Mesendoderm (in vitro differentiated cells): ENCODE data around the gene RPS19.

Experiments
- DNase-seq: peaks from one replicate; pipeline ENCODE4 v3.0.0; 2013
- H2AK5ac ChIP-seq: 2 replicates; pipeline ENCODE4 v1.6.1; 2013; ENCODE audit warnings: low read length, inconsistent platforms
- H2BK120ac ChIP-seq: 2 replicates; pipeline ENCODE4 v1.6.1; 2013; ENCODE audit warnings: low read depth, mild to moderate bottlenecking, low read length, moderate library complexity, mixed read lengths
- H2BK15ac ChIP-seq: replicated peaks from 2 replicates; pipeline ENCODE4 v1.6.1; 2013; ENCODE audit warnings: low read depth, mild to moderate bottlenecking, moderate library complexity
- H2BK5ac ChIP-seq: 2 replicates; pipeline ENCODE4 v1.6.1; 2013; ENCODE audit warnings: low read length, inconsistent platforms
- H3K18ac ChIP-seq: 2 replicates; pipeline ENCODE4 v1.6.1; 2013; ENCODE audit warnings: mild to moderate bottlenecking, low read length, mixed read lengths
- H3K23ac ChIP-seq: one replicate; pipeline ENCODE4 v1.6.1; 2013; ENCODE audit warnings: low read length
- H3K27ac ChIP-seq: 2 replicates; pipeline ENCODE4 v1.5.1; 2013; ENCODE audit warnings: low read depth, mild to moderate bottlenecking, inconsistent platforms, low read length, moderate library complexity
- H3K27me3 ChIP-seq: 2 replicates; pipeline ENCODE4 v1.6.1; 2013; ENCODE audit warnings: low read length, control low read depth, mild to moderate bottlenecking, inconsistent platforms; ENCODE audit not compliant: insufficient read depth, poor library complexity
- H3K36me3 ChIP-seq: 2 replicates; pipeline ENCODE4 v1.6.1; 2013; ENCODE audit warnings: low read length, inconsistent platforms; ENCODE audit not compliant: control insufficient read depth, insufficient read depth
- H3K4ac ChIP-seq: one replicate; pipeline ENCODE4 v1.6.1; 2013; ENCODE audit warnings: low read depth, mild to moderate bottlenecking, low read length, moderate library complexity
- H3K4me1 ChIP-seq: 2 replicates; pipeline ENCODE4 v1.6.1; 2013; ENCODE audit warnings: low read depth, low read length, inconsistent platforms; ENCODE audit not compliant: control insufficient read depth
- H3K4me2 ChIP-seq: 2 replicates; pipeline ENCODE4 v1.6.1; 2013; ENCODE audit warnings: low read length
- H3K4me3 ChIP-seq: 2 replicates; pipeline ENCODE4 v1.5.1; 2013; ENCODE audit warnings: mild to moderate bottlenecking, low read length
- H3K56ac ChIP-seq: one replicate; pipeline ENCODE4 v1.6.1; 2013; ENCODE audit warnings: low read length
- H3K79me1 ChIP-seq: 2 replicates; pipeline ENCODE4 v1.6.1; 2013; ENCODE audit warnings: low read length, inconsistent platforms
- H3K79me2 ChIP-seq: 2 replicates; pipeline ENCODE4 v1.6.1; 2013; ENCODE audit warnings: mild to moderate bottlenecking, low read length; ENCODE audit not compliant: control insufficient read depth, insufficient read depth
- H3K9ac ChIP-seq: 2 replicates; pipeline ENCODE4 v1.6.1; 2013; ENCODE audit warnings: low read length, inconsistent platforms
- H4K5ac ChIP-seq: one replicate; pipeline ENCODE4 v1.6.1; 2013; ENCODE audit warnings: low read length
- H4K8ac ChIP-seq: one replicate; pipeline ENCODE4 v1.6.1; 2013; ENCODE audit warnings: low read depth, mild to moderate bottlenecking, control low read depth, low read length, moderate library complexity
- WGBS: extraction: QIAGEN DNeasy Blood & Tissue Kit; methylation state at CpG from one replicate; pipeline ENCODE4 v1.1.7; 2013; ENCODE audit warnings: low lambda C conversion rate, missing lambda C conversion rate; ENCODE audit not compliant: insufficient coverage; ENCODE audit errors: extremely low coverage; 5-methylcytosine and 5-hydroxymethylcytosine counted together

The RPS19 gene

DNA sequence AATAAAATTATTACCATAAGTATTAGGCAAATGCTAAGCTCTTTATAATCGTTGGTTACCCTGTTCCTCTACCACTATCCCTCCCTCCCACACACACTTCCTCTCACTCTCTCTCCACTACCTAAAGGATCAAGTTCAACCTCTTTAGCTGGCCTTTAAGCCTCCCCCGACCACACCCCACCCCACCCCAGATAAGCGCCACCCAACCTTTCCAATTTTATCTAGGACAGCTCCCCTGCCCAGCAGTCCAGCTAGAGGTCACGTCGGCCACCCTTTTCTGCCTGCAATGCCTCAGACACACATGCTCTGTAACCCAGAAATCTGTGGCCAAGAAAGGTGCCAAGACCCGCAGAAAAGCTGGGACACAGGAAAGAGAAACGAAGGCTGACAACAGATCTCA is 16.7 kb upstream of the RPS19 start:
- H3K23ac ChIP-seq = no peak overlapping the region
- no CpG with 5 or more reads among the region's 7 CpGs for WGBS
- no peaks in the 10 kb centered on the region for H3K79me2 ChIP-seq
- H3K4me2 ChIP-seq = no peak overlapping the region
- H2BK120ac ChIP-seq = no peak overlapping the region
- no peaks in the 10 kb centered on the region for H3K79me1 ChIP-seq
- no peaks in the 10 kb centered on the region for H3K27me3 ChIP-seq
- H2BK5ac ChIP-seq = no peak overlapping the region
- H2BK15ac ChIP-seq = no peak overlapping the region
- H3K9ac ChIP-seq = no peak overlapping the region
- no peaks in the 10 kb centered on the region for H3K4me1 ChIP-seq
- H3K27ac ChIP-seq = no peak overlapping the region
- H4K8ac ChIP-seq = no peak overlapping the region
- DNase-seq = no peak
- H3K4ac ChIP-seq = no peak overlapping the region
- no peaks in the 10 kb centered on the region for H3K36me3 ChIP-seq
- H3K4me3 ChIP-seq = no peak overlapping the region
- no peak overlapping the region for H2AK5ac ChIP-seq
- H4K5ac ChIP-seq = no peak overlapping the region
- no peak overlapping the region for H3K18ac ChIP-seq
- no peak overlapping the region for H3K56ac ChIP-seq

DNA sequence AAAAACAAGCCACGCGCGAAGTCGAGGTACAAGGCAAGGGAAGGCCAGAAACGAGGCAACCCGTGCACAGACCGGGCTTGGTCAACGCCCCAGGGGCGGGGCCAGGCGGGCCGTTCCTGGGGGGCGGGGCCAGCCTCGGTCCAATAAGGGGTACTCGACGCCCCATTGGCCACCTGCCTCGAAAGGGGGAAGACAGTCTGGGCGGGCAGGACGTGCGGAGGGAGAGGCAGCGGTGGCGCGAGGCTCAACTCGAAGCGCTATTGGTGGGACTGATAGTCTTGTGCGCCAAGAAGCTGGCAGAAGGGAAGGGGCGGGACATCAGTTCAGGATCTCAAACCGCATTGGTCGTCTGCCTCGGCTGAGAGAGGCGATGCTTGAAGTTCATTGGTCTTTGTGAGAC is 15.5 kb upstream of the RPS19 start, which contains the start of gene LYPD4:
Gene LYPD4 (minus strand): TSS at position 83 of the 400 bp plus-strand sequence. CDS start 5,398 bp downstream, outside the sequence.
- DNase-seq = no peak
- H3K56ac ChIP-seq = no peak within 1 kb of the TSS
- no peaks in the 10 kb centered on the region for H3K4me1 ChIP-seq
- no peak within 1 kb of the TSS for H2BK120ac ChIP-seq
- H3K4ac ChIP-seq = no peak within 1 kb of the TSS
- no peak within 1 kb of the TSS for H3K18ac ChIP-seq
- H3K79me1 ChIP-seq = no peaks in the 10 kb centered on the region
- H4K5ac ChIP-seq = no peak within 1 kb of the TSS
- H2AK5ac ChIP-seq = no peak within 1 kb of the TSS
- H3K9ac ChIP-seq = no peak within 1 kb of the TSS
- H3K4me3 ChIP-seq = no peak within 1 kb of the TSS
- no peak within 1 kb of the TSS for H3K27ac ChIP-seq
- H3K4me2 ChIP-seq = no peak within 1 kb of the TSS
- H3K27me3 ChIP-seq = no peaks in the 10 kb centered on the region
- no CpG with 5 or more reads among the region's 30 CpGs for WGBS
- H4K8ac ChIP-seq = no peak within 1 kb of the TSS
- H2BK5ac ChIP-seq = no peak within 1 kb of the TSS
- no peaks in the 10 kb centered on the region for H3K36me3 ChIP-seq
- no peak within 1 kb of the TSS for H3K23ac ChIP-seq
- H2BK15ac ChIP-seq = no peak within 1 kb of the TSS
- H3K79me2 ChIP-seq = no peaks in the 10 kb centered on the region

DNA sequence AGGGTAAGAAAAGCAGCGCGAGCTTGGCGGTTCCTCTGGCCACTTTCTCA is 15.2 kb upstream of the RPS19 start, which contains the start of gene DMRTC2:
Gene DMRTC2 (plus strand): TSS at position 42 of the 50 bp plus-strand sequence. CDS start 2,387 bp downstream, outside the sequence.
- H3K18ac ChIP-seq = no peak within 1 kb of the TSS
- no peaks in the 10 kb centered on the region for H3K36me3 ChIP-seq
- H2AK5ac ChIP-seq = no peak within 1 kb of the TSS
- H3K27me3 ChIP-seq = no peaks in the 10 kb centered on the region
- H3K23ac ChIP-seq = no peak within 1 kb of the TSS
- no peak within 1 kb of the TSS for H3K56ac ChIP-seq
- H3K4ac ChIP-seq = no peak within 1 kb of the TSS
- WGBS = no CpG with 5 or more reads among the region's 3 CpGs
- no peak for DNase-seq
- H2BK120ac ChIP-seq = no peak within 1 kb of the TSS
- H3K4me3 ChIP-seq = no peak within 1 kb of the TSS
- H3K79me1 ChIP-seq = no peaks in the 10 kb centered on the region
- H3K4me1 ChIP-seq = no peaks in the 10 kb centered on the region
- H4K8ac ChIP-seq = no peak within 1 kb of the TSS
- H3K27ac ChIP-seq = no peak within 1 kb of the TSS
- H4K5ac ChIP-seq = no peak within 1 kb of the TSS
- H3K9ac ChIP-seq = no peak within 1 kb of the TSS
- H3K4me2 ChIP-seq = no peak within 1 kb of the TSS
- no peaks in the 10 kb centered on the region for H3K79me2 ChIP-seq
- H2BK15ac ChIP-seq = no peak within 1 kb of the TSS
- H2BK5ac ChIP-seq = no peak within 1 kb of the TSS

DNA sequence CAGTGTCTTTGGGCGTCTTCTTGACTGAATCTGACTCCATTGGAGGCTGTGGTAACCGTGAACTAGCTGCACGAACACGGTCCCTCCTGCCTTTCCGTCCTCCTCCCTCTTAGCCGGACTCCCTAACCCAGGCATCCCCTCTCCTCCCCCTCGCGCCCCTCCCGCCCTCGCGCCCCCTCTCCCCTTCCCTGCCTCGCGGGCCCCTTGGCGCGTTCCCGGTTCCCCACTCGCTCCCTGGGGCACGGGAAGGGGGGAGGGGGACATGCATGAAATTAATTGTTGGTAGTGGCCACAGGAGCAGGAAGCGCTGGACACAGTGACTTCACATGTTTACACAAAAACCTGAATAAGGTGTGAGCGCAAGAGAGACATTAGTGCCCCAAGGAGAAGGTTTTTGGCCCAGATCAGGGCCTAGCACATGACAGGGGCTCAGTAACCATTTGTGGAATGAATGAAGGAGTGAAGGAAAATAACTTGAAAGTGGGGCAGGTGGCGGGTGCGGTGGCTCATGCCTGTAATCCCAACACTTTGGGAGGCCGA is 14.9 kb upstream of the RPS19 start:
- H3K56ac ChIP-seq = no peak overlapping the region
- H3K79me1 ChIP-seq = no peaks in the 10 kb centered on the region
- no peak overlapping the region for H4K5ac ChIP-seq
- no peak overlapping the region for H3K9ac ChIP-seq
- no peak overlapping the region for H3K4me3 ChIP-seq
- no peak overlapping the region for H3K23ac ChIP-seq
- no peak overlapping the region for H2BK120ac ChIP-seq
- H3K18ac ChIP-seq = no peak overlapping the region
- no peak overlapping the region for H4K8ac ChIP-seq
- H3K4me2 ChIP-seq = no peak overlapping the region
- H3K4me1 ChIP-seq = no peaks in the 10 kb centered on the region
- no peak overlapping the region for H2BK5ac ChIP-seq
- H3K4ac ChIP-seq = no peak overlapping the region
- H2AK5ac ChIP-seq = no peak overlapping the region
- WGBS = no CpG with 5 or more reads among the region's 23 CpGs
- no peak for DNase-seq
- H3K79me2 ChIP-seq = no peaks in the 10 kb centered on the region
- no peaks in the 10 kb centered on the region for H3K36me3 ChIP-seq
- no peak overlapping the region for H2BK15ac ChIP-seq
- H3K27ac ChIP-seq = no peak overlapping the region
- H3K27me3 ChIP-seq = no peaks in the 10 kb centered on the region

DNA sequence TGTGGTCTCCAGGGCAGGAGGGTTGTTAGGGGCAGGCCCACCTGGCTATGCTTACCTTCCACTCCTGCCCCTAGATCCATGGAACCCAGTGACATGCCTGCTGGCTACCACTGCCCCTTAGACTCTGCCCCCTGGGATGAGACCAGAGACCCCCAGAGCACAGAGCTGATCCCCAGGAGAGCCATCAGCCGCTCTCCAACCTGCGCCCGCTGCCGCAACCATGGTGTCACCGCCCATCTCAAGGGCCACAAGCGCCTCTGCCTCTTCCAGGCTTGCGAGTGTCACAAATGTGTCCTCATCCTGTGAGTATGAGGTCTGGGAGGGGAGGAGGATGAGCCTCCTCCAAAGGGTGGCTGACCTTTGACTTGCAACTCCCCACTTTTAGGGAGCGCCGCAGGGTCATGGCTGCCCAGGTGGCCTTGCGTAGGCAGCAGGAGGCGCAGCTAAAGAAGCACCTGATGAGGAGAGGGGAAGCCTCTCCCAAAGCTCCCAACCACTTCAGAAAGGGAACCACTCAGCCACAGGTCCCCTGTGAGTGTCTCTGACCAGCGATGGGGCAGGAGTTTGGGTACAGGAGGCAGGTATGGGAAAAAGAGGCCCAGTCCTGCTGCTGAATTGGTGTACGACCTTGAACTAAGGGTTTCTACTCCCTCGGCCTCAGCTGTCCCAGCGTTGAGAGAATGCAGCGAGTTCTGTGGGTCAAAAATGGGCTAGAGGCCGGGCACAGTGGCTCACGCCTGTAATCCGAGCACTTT is 12.5 kb upstream of the RPS19 start:
- H2BK120ac ChIP-seq = no peak overlapping the region
- no peak overlapping the region for H2AK5ac ChIP-seq
- no peak overlapping the region for H3K4me2 ChIP-seq
- H3K4me3 ChIP-seq = no peak overlapping the region
- H3K79me2 ChIP-seq = no peaks in the 10 kb centered on the region
- H2BK15ac ChIP-seq = no peak overlapping the region
- H4K5ac ChIP-seq = no peak overlapping the region
- H3K4me1 ChIP-seq = peaks cover 4% of the 10 kb centered on the region
- H3K27me3 ChIP-seq = no peaks in the 10 kb centered on the region
- H4K8ac ChIP-seq = no peak overlapping the region
- no CpG with 5 or more reads among the region's 19 CpGs for WGBS
- H3K18ac ChIP-seq = no peak overlapping the region
- H3K23ac ChIP-seq = no peak overlapping the region
- H3K79me1 ChIP-seq = no peaks in the 10 kb centered on the region
- H3K4ac ChIP-seq = no peak overlapping the region
- H2BK5ac ChIP-seq = no peak overlapping the region
- H3K36me3 ChIP-seq = no peaks in the 10 kb centered on the region
- H3K27ac ChIP-seq = no peak overlapping the region
- DNase-seq = no peak
- no peak overlapping the region for H3K9ac ChIP-seq
- no peak overlapping the region for H3K56ac ChIP-seq

DNA sequence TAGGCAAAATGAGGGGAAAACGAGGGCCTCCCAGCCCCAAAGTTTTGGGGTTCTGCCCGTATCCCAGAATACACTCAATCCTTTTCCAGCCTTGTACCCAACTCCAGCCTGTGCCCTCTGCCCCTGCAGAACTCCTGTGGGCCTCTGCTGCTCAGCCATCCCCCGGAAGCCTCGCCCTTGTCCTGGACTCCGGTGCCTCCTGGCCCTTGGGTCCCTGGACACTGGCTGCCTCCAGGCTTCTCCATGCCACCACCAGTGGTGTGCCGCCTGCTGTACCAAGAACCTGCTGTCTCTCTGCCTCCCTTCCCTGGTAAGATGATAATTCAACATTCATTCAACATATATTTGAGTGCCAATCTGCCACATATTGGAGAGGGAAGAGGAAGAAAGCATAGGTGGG is 11.4 kb upstream of the RPS19 start:
- Histone ChIP-seq H2BK15ac (no peak overlapping the region), H4K8ac (no peak overlapping the region), H3K4me1 (peaks cover 4% of the 10 kb centered on the region), H3K4me2 (no peak overlapping the region), H3K4me3 (no peak overlapping the region), H3K79me1 (no peaks in the 10 kb centered on the region), H4K5ac (no peak overlapping the region), H3K23ac (no peak overlapping the region), H3K56ac (no peak overlapping the region), H2AK5ac (no peak overlapping the region), H2BK5ac (no peak overlapping the region), H3K36me3 (no peaks in the 10 kb centered on the region), H3K27me3 (no peaks in the 10 kb centered on the region), H3K18ac (no peak overlapping the region), H2BK120ac (no peak overlapping the region), H3K27ac (no peak overlapping the region), H3K4ac (no peak overlapping the region), H3K79me2 (no peaks in the 10 kb centered on the region), H3K9ac (no peak overlapping the region)
- no peak for DNase-seq
- WGBS = no CpG with 5 or more reads among the region's 6 CpGs
